H9 (cell line): ENCODE measurements around the gene NBEAL2. TPM values are rescaled to one million over a fixed set of nuclear protein-coding genes. Genes with fewer than 3 reads are reported as not detected.

Source experiments
- DNase-seq: peaks from one replicate; pipeline ENCODE4 v3.0.0-alpha.2; 2017
- H2AFZ ChIP-seq: one replicate; pipeline ENCODE4 v1.6.1; 2013; ENCODE audit warnings: mild to moderate bottlenecking, low read length, control low read depth, moderate library complexity
- H2AK5ac ChIP-seq: 2 replicates; pipeline ENCODE4 v1.6.1; 2013; ENCODE audit warnings: low read length, control low read depth, mixed read lengths; ENCODE audit not compliant: insufficient read length
- H2BK120ac ChIP-seq: one replicate; pipeline ENCODE4 v1.6.1; 2013; ENCODE audit warnings: low read depth, mild to moderate bottlenecking, low read length, control low read depth, inconsistent platforms; ENCODE audit not compliant: poor library complexity, severe bottlenecking
- H2BK12ac ChIP-seq: 2 replicates; pipeline ENCODE4 v1.6.1; 2013; ENCODE audit warnings: low read length, control low read depth, mixed read lengths, low read depth; ENCODE audit not compliant: insufficient read length
- H2BK15ac ChIP-seq: 2 replicates; pipeline ENCODE4 v1.6.1; 2013; ENCODE audit warnings: low read depth, low read length, control low read depth
- H2BK20ac ChIP-seq: one replicate; pipeline ENCODE4 v1.6.1; 2013; ENCODE audit warnings: low read depth, mild to moderate bottlenecking, low read length, control low read depth, inconsistent platforms; ENCODE audit not compliant: poor library complexity, severe bottlenecking
- H2BK5ac ChIP-seq: 2 replicates; pipeline ENCODE4 v1.6.1; 2013; ENCODE audit warnings: low read length, control low read depth, mixed read lengths; ENCODE audit not compliant: insufficient read length
- H3K14ac ChIP-seq: 2 replicates; pipeline ENCODE4 v1.6.1; 2013; ENCODE audit warnings: low read length, control low read depth; ENCODE audit not compliant: insufficient read depth
- H3K18ac ChIP-seq: 2 replicates; pipeline ENCODE4 v1.6.1; 2013; ENCODE audit warnings: low read depth, mild to moderate bottlenecking, mixed read lengths, low read length, control low read depth; ENCODE audit not compliant: insufficient read length
- H3K23ac ChIP-seq: 2 replicates; pipeline ENCODE4 v1.6.1; 2013; ENCODE audit warnings: low read length, control low read depth, mixed read lengths, low read depth; ENCODE audit not compliant: insufficient read length
- H3K23me2 ChIP-seq: 2 replicates; pipeline ENCODE4 v1.6.1; 2013; ENCODE audit warnings: low read depth, mild to moderate bottlenecking, mixed read lengths, low read length, control low read depth; ENCODE audit not compliant: insufficient read length, poor library complexity, severe bottlenecking
- H3K27ac ChIP-seq: 2 replicates; pipeline ENCODE4 v1.5.1; 2013; ENCODE audit warnings: low read length, control low read depth, mixed read lengths, low read depth; ENCODE audit not compliant: insufficient read length
- H3K27me3 ChIP-seq: 2 replicates; pipeline ENCODE4 v1.6.1; 2013; ENCODE audit warnings: low read length, control low read depth, inconsistent platforms; ENCODE audit not compliant: insufficient read depth
- H3K4ac ChIP-seq: 2 replicates; pipeline ENCODE4 v1.6.1; 2013; ENCODE audit warnings: low read depth, mild to moderate bottlenecking, control low read depth, inconsistent platforms, low read length, moderate library complexity
- H3K4me1 ChIP-seq: 2 replicates; pipeline ENCODE4 v1.6.1; 2013; ENCODE audit warnings: low read length, control low read depth, inconsistent platforms; ENCODE audit not compliant: insufficient read depth
- H3K4me2 ChIP-seq: 2 replicates; pipeline ENCODE4 v1.6.1; 2013; ENCODE audit warnings: low read length, control low read depth, mixed read lengths; ENCODE audit not compliant: insufficient read length, insufficient read depth
- H3K56ac ChIP-seq: 2 replicates; pipeline ENCODE4 v1.6.1; 2013; ENCODE audit warnings: low read depth, mild to moderate bottlenecking, mixed read lengths, low read length, control low read depth; ENCODE audit not compliant: insufficient read length
- H3K79me1 ChIP-seq: 2 replicates; pipeline ENCODE4 v1.6.1; 2013; ENCODE audit warnings: low read depth, mild to moderate bottlenecking, moderate library complexity, low read length, control low read depth, inconsistent platforms; ENCODE audit not compliant: insufficient read depth, poor library complexity, severe bottlenecking
- H3K79me2 ChIP-seq: 2 replicates; pipeline ENCODE4 v1.6.1; 2013; ENCODE audit warnings: low read length, control low read depth, inconsistent platforms; ENCODE audit not compliant: insufficient read depth
- H3K9ac ChIP-seq: 2 replicates; pipeline ENCODE4 v1.6.1; 2013; ENCODE audit warnings: low read length, control low read depth, mixed read lengths; ENCODE audit not compliant: insufficient read length; ENCODE audit errors: extremely low read depth
- H3K9me3 ChIP-seq: one replicate; pipeline ENCODE4 v1.6.1; 2013; ENCODE audit warnings: low read depth, low read length, inconsistent platforms; ENCODE audit not compliant: control insufficient read depth
- H3T11ph ChIP-seq: one replicate; pipeline ENCODE4 v1.6.1; 2013; ENCODE audit warnings: mild to moderate bottlenecking, low read length, control low read depth, inconsistent platforms
- H4K20me1 ChIP-seq: one replicate; pipeline ENCODE4 v1.6.1; 2013; ENCODE audit not compliant: control insufficient read depth, insufficient read length, insufficient read depth
- H4K5ac ChIP-seq: 2 replicates; pipeline ENCODE4 v1.6.1; 2013; ENCODE audit warnings: low read depth, mild to moderate bottlenecking, mixed read lengths, low read length, control low read depth; ENCODE audit not compliant: insufficient read length
- H4K8ac ChIP-seq: replicated peaks from 2 replicates; pipeline ENCODE4 v1.6.1; 2013; ENCODE audit warnings: low read length, control low read depth, mixed read lengths, low read depth; ENCODE audit not compliant: insufficient read length
- H4K91ac ChIP-seq: 2 replicates; pipeline ENCODE4 v1.6.1; 2013; ENCODE audit warnings: low read depth, mild to moderate bottlenecking, moderate library complexity, mixed read lengths, low read length, control low read depth; ENCODE audit not compliant: insufficient read length
- H3K27ac Mint-ChIP-seq, 3 experiments: 2 replicates in 2 of 3; 3 replicates in 1 of 3; pipeline ENCODE4 v1.8.0; 2020 to 2021; ENCODE audit warnings: mixed read lengths in 3 of 3, mild to moderate bottlenecking in 1 of 3, moderate library complexity in 1 of 3
- H3K27me3 Mint-ChIP-seq: 2 replicates; pipeline ENCODE4 v1.8.0; 2021; ENCODE audit warnings: low read depth, mild to moderate bottlenecking, moderate library complexity, mixed read lengths
- H3K36me3 Mint-ChIP-seq, 3 experiments: 2 replicates in 2 of 3; 3 replicates in 1 of 3; pipeline ENCODE4 v1.8.0; 2020 to 2021; ENCODE audit warnings: low read depth in 3 of 3, mixed read lengths in 3 of 3; ENCODE audit not compliant: insufficient read depth in 1 of 3
- H3K4me1 Mint-ChIP-seq, 2 experiments: 2 replicates each; pipeline ENCODE4 v1.8.0; 2020; ENCODE audit warnings: mixed read lengths in 2 of 2
- H3K4me3 Mint-ChIP-seq, 2 experiments: 2 replicates in 1 of 2; 3 replicates in 1 of 2; pipeline ENCODE4 v1.8.0; 2020 to 2021; ENCODE audit warnings: mild to moderate bottlenecking in 2 of 2, mixed read lengths in 2 of 2, moderate library complexity in 1 of 2
- H3K9me3 Mint-ChIP-seq, 2 experiments: 2 replicates in 1 of 2; 3 replicates in 1 of 2; pipeline ENCODE4 v1.8.0; 2020; ENCODE audit warnings: mild to moderate bottlenecking in 2 of 2, mixed read lengths in 2 of 2, moderate library complexity in 1 of 2
- WGBS: extraction: QIAGEN DNeasy Blood & Tissue Kit; methylation state at CpG from one replicate; pipeline ENCODE4 v1.1.7; 2013; ENCODE audit warnings: missing lambda C conversion rate, low lambda C conversion rate, mixed read lengths; ENCODE audit not compliant: insufficient read length; ENCODE audit errors: extremely low coverage; 5-methylcytosine and 5-hydroxymethylcytosine counted together
- total RNA-seq: library from RNA; stranded (reverse); gene quantifications from 2 replicates; pipeline ENCODE4 v1.2.1, GENCODE V29; 2021
- TF ChIP-seq, protein P1 (sequence below): fragments of 200-600 bp; sonication (generic); conservative IDR thresholded peaks from 3 replicates; pipeline ENCODE4 v1.8.0; 2021; ENCODE audit warnings: antibody characterized with exemption, mild to moderate bottlenecking

Gene NBEAL2
- total RNA-seq, 1 experiment from 2014 or later = 52.1 TPM

DNA sequence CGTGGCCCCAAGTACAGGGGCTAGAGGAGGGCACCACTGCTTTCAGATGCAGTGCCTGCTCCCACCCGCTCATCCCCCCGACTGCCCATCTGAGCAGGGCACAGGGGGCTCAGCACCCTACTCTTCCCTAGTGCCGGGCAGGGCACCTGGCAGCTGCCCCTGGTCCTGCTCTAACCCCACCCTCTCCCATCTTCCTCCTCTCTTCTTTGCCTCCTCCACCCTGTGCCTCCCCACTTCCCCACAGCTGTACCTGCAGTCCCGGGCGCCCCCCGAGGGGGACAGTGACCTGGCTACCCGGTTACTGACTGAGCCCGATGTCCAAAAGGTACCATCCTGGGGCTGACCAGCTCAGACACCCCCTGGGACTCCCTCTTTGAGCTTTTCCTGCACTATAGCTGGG is 12.8 kb downstream of the NBEAL2 start:
- Histone ChIP-seq H3K23me2 (no peaks in the 10 kb centered on the region), H2BK15ac (no peak overlapping the region), H2AFZ (no peak overlapping the region), H4K8ac (no peak overlapping the region), H2BK12ac (no peak overlapping the region), H3K56ac (no peak overlapping the region), H2BK120ac (no peak overlapping the region), H3K9ac (no peak overlapping the region), H2AK5ac (no peak overlapping the region), H3K14ac (no peak overlapping the region), H4K5ac (no peak overlapping the region), H3K4ac (no peak overlapping the region), H3K79me1 (no peaks in the 10 kb centered on the region), H3K79me2 (no peaks in the 10 kb centered on the region), H2BK5ac (no peak overlapping the region), H3K27me3 (no peaks in the 10 kb centered on the region), H3K4me2 (no peak overlapping the region), H4K20me1 (no peaks in the 10 kb centered on the region), H3K9me3 (no peaks in the 10 kb centered on the region), H3K4me1 (peaks cover 4% of the 10 kb centered on the region; the same call in 1 of the 2 replicates), H3K27ac (no peak overlapping the region), H2BK20ac (no peak overlapping the region), H4K91ac (no peak overlapping the region), H3K23ac (no peak overlapping the region), H3K18ac (no peak overlapping the region), H3T11ph (no peak overlapping the region)
- peaks cover 15 to 30% (median 16%) of the 10 kb centered on the region in 3 experiments for H3K36me3 Mint-ChIP-seq
- WGBS = no CpG with 5 or more reads among the region's 9 CpGs
- no peak overlapping the region for H3K4me3 Mint-ChIP-seq
- no peak for DNase-seq
- no peak overlapping the region for H3K27ac Mint-ChIP-seq
- H3K4me1 Mint-ChIP-seq = peaks cover 21 to 26% of the 10 kb centered on the region in 2 experiments
- H3K27me3 Mint-ChIP-seq = no peaks in the 10 kb centered on the region
- TF ChIP-seq, protein P1, sequence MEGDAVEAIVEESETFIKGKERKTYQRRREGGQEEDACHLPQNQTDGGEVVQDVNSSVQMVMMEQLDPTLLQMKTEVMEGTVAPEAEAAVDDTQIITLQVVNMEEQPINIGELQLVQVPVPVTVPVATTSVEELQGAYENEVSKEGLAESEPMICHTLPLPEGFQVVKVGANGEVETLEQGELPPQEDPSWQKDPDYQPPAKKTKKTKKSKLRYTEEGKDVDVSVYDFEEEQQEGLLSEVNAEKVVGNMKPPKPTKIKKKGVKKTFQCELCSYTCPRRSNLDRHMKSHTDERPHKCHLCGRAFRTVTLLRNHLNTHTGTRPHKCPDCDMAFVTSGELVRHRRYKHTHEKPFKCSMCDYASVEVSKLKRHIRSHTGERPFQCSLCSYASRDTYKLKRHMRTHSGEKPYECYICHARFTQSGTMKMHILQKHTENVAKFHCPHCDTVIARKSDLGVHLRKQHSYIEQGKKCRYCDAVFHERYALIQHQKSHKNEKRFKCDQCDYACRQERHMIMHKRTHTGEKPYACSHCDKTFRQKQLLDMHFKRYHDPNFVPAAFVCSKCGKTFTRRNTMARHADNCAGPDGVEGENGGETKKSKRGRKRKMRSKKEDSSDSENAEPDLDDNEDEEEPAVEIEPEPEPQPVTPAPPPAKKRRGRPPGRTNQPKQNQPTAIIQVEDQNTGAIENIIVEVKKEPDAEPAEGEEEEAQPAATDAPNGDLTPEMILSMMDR = no peak
- H3K9me3 Mint-ChIP-seq = no peaks in the 10 kb centered on the region
